Measurements from ENCODE around the gene IGHMBP2.

IGHMBP2 gene

GRCh38 chr11:68928136-68928880 lies 24.6 kb downstream of the IGHMBP2 start:
- DNase-seq: no peak

- DNase-seq: no peak
Measured at GRCh38 chr11:68929135-68929534, 25.4 kb downstream of the IGHMBP2 start.

DNA sequence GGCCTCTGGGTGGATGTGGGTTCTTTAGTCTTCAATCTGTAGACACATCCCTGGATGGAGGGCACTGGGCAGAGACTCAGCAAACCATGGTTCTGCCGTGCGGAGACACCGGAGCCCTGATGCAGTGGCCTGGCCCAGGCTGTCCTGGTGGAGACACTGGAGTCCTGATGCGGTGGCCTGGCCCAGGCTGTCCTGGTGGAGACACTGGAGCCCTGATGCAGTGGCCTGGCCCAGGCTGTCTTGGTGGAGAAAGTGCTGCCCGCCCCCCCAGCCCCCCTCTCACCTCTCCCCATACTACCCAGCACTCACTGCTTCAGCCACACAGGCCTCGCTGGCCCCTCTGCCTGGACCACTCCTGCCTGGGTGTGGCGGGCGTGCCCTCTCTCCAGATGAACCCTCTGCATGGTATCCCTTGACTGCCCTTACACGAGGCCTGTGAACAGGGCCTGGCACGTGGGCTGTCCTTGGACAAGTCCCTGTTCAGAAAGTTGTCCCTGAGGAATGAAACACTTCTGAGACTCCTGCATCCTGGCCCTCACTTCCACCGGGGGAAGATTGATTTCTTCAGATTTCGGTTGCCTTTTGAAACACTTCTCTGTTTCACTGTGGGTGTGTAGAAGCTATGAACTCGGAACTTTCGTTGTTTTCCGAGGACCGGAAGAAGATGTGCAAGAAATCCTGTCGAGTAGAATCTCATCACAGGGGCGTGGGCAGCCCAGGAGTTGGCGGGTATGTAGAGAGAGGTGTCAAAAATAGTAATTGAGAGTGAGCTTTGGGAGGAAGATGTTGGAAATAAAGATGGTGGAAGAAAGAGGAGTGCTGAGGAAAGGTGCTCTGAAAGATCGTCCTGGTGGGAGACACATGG lies 26.2 kb downstream of the IGHMBP2 start:
- no peak for DNase-seq

DNA sequence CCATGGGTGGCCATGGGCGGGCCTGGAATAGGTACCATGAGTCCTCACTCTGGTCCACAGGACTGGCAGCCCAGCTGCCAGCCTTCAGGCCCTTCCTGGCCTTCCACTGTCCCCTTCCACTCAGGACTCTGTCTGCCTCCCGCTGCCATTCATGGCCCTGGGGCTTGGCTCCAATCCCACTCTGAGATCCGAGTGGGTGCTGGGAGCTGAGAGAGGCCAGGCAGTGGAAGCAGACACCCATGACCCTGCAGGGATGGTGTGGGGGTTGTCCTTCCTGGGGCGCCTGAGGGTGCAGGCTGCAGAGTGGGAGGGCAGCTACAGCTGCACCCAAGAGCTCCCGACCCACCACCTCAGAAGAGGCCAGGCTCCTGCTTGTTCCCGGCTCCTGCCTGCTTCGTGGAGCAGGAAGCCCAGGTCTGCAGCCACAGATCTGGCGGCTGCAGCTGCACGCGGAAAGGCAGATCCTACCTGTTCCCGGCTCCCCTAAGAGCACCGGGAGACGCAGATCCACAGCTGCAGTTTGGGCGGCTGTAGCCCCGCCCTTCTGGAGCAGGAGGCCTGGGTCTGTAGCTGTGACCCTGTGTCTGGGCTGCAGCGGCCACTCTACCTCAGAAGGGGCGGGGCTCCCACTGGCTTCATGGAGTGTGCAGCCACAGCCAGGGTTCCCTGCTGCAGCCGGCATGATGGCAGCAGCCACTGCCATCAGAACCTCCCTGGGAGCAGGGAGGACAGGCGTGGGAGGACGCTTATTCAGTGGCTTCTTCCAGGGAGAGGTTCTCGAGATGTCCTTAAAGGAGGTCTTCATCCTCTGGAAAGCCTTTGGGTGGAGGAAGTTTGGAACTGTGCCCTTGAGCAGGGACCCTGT lies 27.5 kb downstream of the IGHMBP2 start:
- DNase-seq: no peak

- DNase-seq: no peak
Measured at GRCh38 chr11:68931911-68932310, 28.2 kb downstream of the IGHMBP2 start.

- DNase-seq: no peak
Measured at GRCh38 chr11:68932358-68932757, 28.7 kb downstream of the IGHMBP2 start.

DNA sequence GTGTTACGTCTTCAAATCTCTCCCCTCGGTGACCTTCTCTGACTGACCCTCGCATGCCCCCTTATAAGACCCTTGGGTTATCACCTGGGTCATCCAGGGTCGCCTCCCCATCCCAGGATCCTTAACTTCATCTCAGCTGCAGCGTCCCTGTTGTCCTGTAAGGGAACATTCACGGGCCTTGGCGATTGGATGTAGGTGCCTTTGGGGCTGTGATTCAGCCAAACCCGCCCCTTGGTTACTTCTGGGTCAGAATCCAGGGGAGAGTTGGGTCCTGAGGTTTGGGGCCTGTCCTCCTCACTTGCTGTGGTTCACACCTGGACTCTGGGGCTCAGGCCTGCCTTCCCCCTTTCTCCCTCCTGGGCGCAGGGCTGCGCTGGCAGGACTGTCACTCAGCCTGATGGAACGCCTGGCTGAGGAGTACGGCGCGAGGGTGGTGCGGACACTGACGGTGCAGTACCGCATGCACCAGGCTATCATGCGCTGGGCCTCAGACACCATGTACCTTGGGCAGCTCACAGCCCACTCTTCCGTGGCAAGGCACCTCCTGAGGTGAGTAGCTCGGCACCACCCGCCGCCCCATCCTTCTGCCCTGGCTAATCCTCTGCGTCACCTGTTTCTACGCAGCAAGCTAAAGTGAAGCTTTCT lies 29.4 kb downstream of the IGHMBP2 start:
- no peak for DNase-seq

GRCh38 chr11:68933605-68934320 lies 30.1 kb downstream of the IGHMBP2 start:
- no peak for DNase-seq

DNA sequence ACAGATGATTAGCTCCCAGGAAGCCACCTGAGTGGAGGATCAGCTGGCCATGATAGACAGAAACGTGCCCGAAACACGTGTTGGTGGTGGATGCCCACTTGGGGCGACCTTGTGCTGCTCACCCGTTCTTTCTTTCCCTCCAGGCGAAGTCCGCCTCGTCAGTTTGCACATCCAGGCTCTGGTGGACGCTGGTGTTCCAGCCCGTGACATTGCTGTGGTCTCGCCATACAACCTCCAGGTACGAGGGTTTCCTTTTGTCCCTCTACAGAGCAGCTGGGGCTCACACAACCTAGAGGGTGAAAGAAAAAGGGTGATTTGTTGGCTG lies 30.6 kb downstream of the IGHMBP2 start:
- no peak for DNase-seq

DNA sequence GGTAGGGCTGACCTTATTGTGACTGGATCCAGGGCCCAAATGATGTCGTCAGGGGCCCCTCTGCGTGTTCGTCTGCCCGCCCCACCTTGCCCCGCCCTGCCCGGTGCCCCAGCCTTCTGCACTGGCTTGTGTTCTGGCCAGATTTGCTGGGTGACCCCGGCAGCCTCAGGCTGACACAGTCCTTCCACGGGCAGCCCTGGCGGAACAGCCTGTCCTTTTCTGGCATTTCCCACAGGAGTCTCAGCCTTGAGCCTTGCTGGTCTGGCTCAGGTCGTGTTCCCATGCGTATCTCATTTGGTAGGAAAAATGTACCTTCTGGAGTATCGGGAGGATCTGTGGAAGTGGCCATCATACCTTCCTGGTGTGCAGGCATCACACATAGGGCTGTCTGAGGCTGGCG lies 31.0 kb downstream of the IGHMBP2 start:
- no peak for DNase-seq

DNA sequence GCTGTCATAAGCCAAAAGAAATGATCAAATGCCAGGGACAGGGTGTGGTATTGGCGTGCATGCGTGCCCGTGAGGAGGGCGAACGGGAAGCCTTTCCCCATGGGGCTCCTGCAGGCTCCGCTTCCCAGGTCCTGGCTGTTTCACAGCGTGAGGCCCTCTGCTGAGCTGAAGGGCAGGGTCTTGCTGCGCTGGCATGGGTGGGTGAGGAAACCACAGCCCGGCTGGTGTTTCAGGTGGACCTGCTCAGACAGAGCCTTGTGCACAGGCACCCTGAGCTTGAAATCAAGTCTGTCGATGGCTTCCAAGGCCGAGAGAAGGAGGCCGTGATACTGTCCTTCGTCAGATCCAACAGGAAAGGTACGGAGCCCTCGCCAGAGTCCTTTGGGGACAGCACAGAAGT lies 31.4 kb downstream of the IGHMBP2 start:
- no peak for DNase-seq

DNA sequence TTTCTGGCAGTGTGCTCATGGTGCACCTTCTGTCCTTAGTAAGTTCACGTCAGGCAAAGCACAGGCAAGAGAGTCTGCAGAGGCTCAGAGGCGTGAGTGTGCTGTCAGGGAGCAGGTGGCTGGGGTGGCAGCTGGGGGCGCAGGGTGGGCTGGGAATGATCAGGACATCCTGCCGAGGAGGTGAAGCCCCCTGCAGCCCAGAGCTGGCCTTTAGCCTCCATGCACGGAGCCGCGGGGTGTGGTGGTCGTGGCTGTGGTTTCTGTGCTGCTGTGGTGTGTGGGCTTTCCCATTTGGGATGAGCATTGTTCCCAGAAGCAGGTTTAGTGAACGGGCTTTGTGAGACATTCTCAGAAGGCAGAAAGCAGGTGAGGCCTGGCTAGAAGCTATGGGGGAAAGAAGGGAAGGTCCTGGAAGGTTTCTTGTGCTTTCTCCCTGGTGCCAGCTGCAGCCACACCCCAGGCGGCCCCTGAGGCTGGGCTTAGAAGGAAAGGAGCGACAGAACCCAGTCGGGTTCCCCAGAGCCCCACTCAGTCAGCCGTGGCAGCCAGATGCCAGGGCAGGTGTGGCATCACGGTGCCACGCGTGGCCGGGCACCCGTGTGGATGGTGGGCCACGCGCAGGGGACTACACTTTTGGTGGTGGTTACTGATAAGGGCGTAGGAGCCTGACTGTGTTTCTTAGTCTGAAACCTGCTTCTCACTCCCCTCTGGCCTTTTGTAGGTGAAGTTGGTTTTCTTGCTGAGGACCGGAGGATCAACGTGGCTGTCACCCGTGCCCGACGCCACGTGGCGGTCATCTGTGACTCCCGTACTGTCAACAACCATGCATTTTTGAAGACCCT lies 32.0 kb downstream of the IGHMBP2 start:
- no peak for DNase-seq

- DNase-seq: no peak
Measured at GRCh38 chr11:68936358-68936636, 32.6 kb downstream of the IGHMBP2 start.

- no peak for DNase-seq
Measured at GRCh38 chr11:68936676-68937620, 33.3 kb downstream of the IGHMBP2 start.

DNA sequence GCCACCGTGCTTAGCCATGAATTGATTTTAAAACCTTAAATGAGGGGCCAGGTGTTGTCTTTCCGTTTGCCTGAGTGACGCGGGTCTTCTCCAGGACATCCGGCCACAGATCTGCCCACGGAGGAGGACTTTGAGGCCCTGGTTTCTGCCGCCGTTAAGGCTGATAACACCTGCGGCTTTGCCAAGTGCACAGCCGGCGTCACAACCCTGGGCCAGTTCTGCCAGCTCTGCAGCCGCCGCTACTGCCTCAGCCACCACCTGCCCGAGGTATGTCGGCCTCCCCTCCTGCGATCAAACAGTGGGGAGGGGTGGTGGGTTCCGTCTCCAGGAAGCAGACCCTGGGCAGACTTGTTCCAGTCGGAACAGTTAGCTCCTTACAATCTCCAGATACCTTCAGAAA lies 34.4 kb downstream of the IGHMBP2 start:
- no peak for DNase-seq

DNA sequence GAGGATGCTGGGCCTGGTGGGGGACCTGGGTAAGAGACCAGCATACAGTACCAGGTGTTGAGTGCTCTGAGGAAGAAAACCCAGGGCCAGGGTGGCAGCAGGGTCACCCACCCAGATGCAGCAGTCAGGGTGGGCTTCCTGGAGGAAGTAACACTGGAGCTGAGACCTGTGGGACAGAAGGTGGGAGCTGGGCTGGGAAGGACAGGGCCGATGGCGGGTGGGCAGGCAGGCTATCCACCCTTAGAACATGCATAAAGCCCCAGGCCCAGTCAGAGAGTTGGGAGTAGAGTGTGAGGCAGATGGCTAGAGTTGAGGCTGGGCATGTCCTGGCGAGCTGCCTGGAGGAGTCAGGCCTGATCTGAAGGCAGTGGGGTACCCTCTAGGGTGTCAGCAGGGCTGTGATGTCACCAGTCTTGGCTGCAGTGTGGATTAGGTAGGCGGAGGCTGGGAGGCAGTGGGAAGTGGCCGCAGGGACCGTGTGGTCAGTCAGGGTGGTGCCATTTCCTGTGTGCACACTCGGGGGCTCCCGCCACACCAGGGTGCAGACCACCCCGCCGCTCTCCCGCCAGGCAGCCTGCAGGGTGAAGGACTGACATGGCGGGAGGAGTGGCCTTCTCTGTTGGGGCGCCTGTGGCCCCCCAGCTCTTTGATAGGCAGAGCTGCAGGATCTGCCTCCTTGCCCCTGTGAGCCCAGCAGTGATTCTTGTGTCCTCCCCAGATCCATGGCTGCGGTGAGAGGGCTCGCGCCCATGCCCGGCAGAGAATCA lies 35.3 kb downstream of the IGHMBP2 start:
- no peak for DNase-seq

- no peak for DNase-seq
Measured at GRCh38 chr11:68939583-68940555, 36.2 kb downstream of the IGHMBP2 start.

- no peak for DNase-seq
Measured at GRCh38 chr11:68940651-68941323, 37.1 kb downstream of the IGHMBP2 start.

Measured in DMS53 (cell line).